Ectodermal cell (in vitro differentiated cells): ENCODE data around the gene ITFG2.

ENCODE experiments used
- H3K27ac ChIP-seq: 2 replicates; pipeline ENCODE4 v1.7.0; 2013; ENCODE audit warnings: mild to moderate bottlenecking, low read depth, low read length; ENCODE audit not compliant: insufficient read depth, poor library complexity, severe bottlenecking
- H3K27me3 ChIP-seq: 2 replicates; pipeline ENCODE4 v1.7.0; 2013; ENCODE audit warnings: mild to moderate bottlenecking, low read length; ENCODE audit not compliant: insufficient read depth, control insufficient read depth, poor library complexity, severe bottlenecking
- H3K36me3 ChIP-seq: one replicate; pipeline ENCODE4 v1.7.0; 2013; ENCODE audit warnings: low read length; ENCODE audit not compliant: control insufficient read depth, insufficient read depth
- H3K4me1 ChIP-seq: one replicate; pipeline ENCODE4 v1.7.0; 2013; ENCODE audit warnings: low read length; ENCODE audit not compliant: control insufficient read depth, insufficient read depth
- H3K4me3 ChIP-seq: 2 replicates; pipeline ENCODE4 v1.7.0; 2013; ENCODE audit warnings: low read depth, low read length, control low read depth; ENCODE audit not compliant: insufficient read depth
- H3K9me3 ChIP-seq: 2 replicates; pipeline ENCODE4 v1.7.0; 2013; ENCODE audit warnings: mild to moderate bottlenecking, low read length, moderate library complexity; ENCODE audit not compliant: control insufficient read depth
- WGBS, 2 experiments: methylation state at CpG; one replicate each; pipeline ENCODE4 v1.1.7; 2013; ENCODE audit warnings: missing lambda C conversion rate in 2 of 2; 5-methylcytosine and 5-hydroxymethylcytosine counted together

The ITFG2 gene

DNA sequence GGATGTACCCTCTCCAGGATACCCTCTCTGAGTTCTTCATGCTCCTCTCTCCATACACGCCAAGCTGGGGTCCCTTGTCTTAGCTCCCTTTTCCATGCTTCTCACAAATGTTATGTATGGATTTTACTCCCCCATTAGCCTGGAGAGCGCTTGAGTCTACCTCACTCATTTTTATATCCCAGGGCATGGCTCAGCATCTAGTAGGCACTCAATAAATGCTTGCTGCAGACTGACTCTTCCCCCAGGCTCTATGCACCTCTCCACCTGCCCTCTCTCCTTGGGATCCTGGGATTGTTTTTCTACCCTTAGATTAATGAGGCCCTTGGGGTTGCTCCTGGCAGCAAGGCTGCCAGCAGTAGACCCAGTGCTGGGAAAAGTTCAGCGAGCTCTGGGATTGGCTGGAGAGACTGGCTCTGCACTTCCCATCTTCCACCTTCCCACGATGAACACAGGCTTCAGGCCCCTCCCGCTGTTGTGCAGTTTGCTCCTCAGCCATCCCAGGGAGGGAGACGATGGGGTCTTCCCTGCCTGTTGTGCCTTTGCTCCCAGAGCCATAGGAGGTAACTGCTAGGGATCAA is 20.2 kb downstream of the ITFG2 start:
- Histone ChIP-seq H3K4me1 (peaks cover 22% of the 10 kb centered on the region), H3K4me3 (no peak overlapping the region), H3K27ac (no peak overlapping the region), H3K27me3 (no peaks in the 10 kb centered on the region), H3K36me3 (peaks cover 11% of the 10 kb centered on the region), H3K9me3 (no peaks in the 10 kb centered on the region)
- WGBS, 2 experiments: 85 to 91% methylated on average over 6 of the region's 6 CpGs

DNA sequence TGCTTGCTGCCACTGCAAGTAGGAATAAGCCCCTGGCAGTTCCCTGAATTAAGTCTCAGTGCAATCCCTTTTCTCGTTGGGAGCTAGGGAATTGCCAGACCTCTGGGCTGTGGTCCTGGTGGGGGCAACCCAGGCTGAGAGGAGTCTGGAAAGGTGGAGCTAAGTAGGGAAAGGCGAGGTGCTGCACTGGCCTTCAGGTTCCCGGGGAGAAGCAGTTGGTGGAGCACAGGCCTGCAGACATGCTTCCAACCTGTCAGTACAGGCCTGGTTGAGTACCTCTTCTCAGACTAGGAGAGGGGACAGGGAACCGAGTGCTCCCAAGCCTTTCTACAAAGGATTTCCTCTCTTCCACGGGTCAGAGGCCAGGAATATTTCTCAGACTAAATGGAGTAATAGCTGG is 20.9 kb downstream of the ITFG2 start:
- Histone ChIP-seq H3K27ac (no peak overlapping the region), H3K4me1 (peaks cover 22% of the 10 kb centered on the region)
- 74 to 82% methylated on average over 5 of the region's 5 CpGs for WGBS, 2 experiments

DNA sequence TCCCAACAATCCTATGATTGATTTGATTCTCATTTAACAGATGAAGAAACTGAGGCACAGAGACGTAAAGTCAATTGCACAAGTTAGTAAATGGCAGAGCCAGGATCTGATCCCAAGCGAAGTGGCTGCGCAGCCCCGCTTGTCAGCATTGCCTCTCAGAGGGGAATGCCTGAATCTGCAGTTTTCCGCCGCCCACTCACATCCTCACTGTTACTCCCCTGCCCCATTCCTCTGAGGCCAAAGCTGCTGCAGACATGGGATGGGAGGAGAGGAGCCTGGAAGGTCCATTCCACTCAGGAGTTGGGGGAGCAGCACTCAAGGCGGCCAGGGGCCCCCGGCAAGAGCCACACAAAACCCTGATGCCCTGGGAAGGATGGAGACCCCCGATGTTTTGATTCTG is 21.3 kb downstream of the ITFG2 start:
- Histone ChIP-seq H3K36me3 (peaks cover 6% of the 10 kb centered on the region), H3K9me3 (no peaks in the 10 kb centered on the region), H3K4me1 (peaks cover 22% of the 10 kb centered on the region), H3K27ac (no peak overlapping the region), H3K4me3 (no peak overlapping the region), H3K27me3 (no peaks in the 10 kb centered on the region)
- WGBS, 2 experiments: 87 to 90% methylated on average over 9 of the region's 9 CpGs

More for the DNA sequence above, 20.9 kb downstream of the ITFG2 start:
- H3K4me3 ChIP-seq: no peak overlapping the region
- no peaks in the 10 kb centered on the region for H3K9me3 ChIP-seq
- H3K27me3 ChIP-seq: no peaks in the 10 kb centered on the region
- H3K36me3 ChIP-seq: peaks cover 6% of the 10 kb centered on the region

DNA sequence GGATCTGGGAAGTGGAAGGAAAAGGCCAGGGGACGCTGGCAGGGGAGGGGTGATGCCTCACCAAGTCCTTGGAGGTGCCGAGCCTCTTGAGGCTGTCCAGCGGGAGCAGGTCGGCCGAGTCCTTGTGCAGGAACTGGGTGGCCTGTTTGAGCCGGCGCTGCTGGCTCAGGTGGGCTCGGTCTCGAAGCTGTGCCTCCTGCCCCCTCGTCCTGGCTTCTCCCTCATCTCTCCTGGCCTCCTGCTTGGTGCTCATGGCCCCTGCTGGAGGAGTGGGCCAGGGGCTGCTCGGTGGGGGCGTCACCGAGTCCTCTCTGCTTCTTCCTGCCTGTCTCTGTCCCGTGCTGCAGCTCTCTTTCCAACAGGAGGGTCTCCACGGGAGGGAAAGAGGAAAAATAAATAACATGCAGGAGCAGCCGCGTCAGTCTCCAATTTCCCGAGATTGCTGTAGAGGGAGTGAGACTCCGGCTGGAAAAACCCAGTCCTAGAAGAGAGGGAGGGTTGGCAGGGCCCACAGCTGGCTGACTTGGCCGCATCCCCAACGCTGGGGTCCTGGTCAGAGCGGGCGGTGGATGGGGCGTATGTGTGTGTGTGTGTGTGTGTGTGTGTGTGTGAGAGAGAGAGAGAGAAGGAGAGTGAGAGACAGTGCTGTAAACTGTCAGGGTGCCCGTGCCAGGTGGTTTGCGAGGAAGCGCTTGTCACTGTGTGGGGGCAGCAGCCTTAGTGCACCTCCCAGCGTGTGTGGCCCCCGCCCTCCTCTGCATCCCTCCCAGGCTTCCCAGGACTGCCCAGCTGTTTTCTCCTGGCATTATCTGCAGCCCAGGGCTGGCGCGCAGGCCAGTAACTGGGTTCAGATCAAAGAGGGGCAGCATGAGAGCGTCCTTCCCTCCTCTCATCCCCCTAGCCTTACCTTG is 22.4 kb downstream of the ITFG2 start, which contains the start of gene NRIP2:
Gene NRIP2, minus strand, starts transcription at position 455 of the 911 bp plus-strand sequence. Its CDS starts 52 bp downstream, at position 403.
- Histone ChIP-seq H3K27me3 (no peaks in the 10 kb centered on the region), H3K9me3 (no peaks in the 10 kb centered on the region), H3K4me1 (peaks cover 22% of the 10 kb centered on the region), H3K4me3 (no peak within 1 kb of the TSS), H3K36me3 (peaks cover 6% of the 10 kb centered on the region), H3K27ac (no peak within 1 kb of the TSS)
- 42% methylated on average over 32 of the region's 32 CpGs for WGBS, 2 experiments

DNA sequence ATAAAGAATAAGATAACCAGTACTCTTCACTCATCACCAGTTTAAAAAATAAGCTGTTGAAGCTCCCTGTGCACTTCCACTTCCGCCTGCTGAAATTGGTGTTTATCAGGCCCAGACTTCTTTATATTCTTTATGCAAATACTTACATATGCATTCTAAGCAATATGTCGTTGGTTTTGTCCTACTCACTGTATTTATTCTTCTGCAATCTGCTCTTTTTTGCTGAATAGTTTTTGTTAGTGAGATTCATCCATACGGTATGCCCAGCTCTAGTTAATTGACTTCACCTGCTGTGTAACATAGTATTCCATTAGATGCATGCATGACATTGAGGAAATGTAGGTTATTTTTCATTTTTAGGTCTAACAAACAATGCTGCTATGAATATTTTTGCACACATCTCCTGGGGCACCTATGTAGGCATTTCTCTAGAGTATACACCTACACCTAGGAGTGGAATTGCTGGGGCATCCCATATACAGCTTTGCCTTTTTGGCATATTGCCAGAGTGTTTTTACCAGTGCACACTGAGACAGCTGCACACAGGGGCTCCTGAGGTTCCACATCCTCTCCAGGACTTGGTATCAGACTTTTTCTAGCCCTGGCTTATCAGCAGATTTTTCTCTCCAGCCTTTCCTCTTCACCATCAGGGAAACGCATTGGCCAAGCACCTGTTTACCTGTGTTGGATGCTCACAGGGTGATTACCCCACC is 23.4 kb downstream of the ITFG2 start:
- Histone ChIP-seq H3K4me3 (no peak overlapping the region), H3K4me1 (peaks cover 22% of the 10 kb centered on the region), H3K27me3 (no peaks in the 10 kb centered on the region), H3K9me3 (no peaks in the 10 kb centered on the region), H3K36me3 (peaks cover 6% of the 10 kb centered on the region), H3K27ac (no peak overlapping the region)
- 86 to 89% methylated on average over 4 of the region's 4 CpGs for WGBS, 2 experiments

DNA sequence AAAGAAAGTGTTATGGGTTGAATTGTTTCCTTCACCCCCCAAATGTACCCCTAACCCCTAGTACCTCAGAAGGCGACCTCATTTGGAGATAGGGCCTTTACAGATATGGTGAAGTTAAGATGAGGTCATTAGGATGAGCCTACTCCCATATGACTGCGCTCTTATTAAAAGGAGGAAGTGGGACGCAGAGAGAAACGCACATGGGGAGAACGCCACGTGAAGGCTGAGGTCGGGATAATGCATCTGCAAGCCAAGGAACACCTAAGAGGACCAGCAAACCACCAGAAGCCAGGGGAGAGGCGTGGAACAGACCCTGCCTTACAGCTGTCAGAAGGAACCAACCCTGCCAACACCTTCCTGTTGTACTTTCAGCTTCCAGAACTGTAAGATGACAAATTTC is 24.1 kb downstream of the ITFG2 start:
- peaks cover 22% of the 10 kb centered on the region for H3K4me1 ChIP-seq
- no peak overlapping the region for H3K4me3 ChIP-seq
- 85% methylated on average over 8 of the region's 8 CpGs for WGBS, 2 experiments
- peaks cover under 1% of the 10 kb centered on the region for H3K36me3 ChIP-seq
- no peak overlapping the region for H3K27ac ChIP-seq
- no peaks in the 10 kb centered on the region for H3K27me3 ChIP-seq
- H3K9me3 ChIP-seq: no peaks in the 10 kb centered on the region

DNA sequence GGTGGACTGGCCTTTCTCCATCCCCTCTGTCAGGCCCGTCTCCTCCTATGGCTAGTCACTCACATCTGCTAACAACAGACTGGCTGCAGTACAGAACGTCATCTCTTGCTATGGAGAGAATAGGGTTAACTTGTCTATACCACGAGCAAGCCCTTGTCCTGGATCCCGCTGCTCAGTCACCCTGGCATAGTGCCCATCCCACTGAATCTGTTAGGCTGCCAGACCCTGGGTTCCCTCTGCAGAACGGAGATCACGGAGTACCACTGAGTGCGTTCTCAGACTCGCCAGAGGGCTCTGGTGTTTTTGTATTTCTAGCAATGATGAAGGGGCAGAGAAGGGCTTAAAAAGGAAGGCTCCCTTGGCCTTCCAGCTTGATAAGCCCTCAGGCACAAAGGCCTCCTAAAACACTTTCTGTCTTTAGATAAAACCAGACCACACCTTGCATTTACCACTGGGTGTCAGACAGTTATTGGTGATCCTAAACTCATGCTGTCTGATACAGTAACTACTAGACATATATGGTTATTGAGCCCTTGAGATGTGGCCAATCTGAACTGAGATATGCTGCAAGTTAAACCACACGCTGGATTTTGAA is 28.7 kb downstream of the ITFG2 start:
- Histone ChIP-seq H3K4me1 (peaks cover 13% of the 10 kb centered on the region), H3K27ac (no peak overlapping the region), H3K36me3 (no peaks in the 10 kb centered on the region), H3K9me3 (no peaks in the 10 kb centered on the region), H3K4me3 (no peak overlapping the region), H3K27me3 (no peaks in the 10 kb centered on the region)
- WGBS, 2 experiments: 80 to 87% methylated on average over 9 of the region's 9 CpGs

DNA sequence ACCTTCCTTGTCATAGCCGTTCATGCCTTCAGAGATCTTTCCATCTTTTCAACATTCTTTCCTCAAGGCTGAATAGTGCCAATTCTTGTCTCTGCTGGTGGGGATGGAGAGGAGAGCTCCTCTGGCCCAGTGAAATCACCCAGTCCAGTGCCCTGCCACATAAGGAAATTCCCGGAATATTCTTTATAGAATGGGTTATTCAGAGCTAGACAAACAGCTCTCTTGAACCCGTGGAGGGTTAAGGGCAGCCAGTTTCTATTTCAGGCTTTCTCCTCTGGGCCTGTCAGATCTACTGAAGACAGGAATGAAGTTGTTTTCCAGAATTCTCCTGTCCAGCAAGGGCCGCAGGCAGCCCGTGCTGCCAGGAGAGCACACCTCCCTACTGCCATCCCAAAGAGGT is 30.5 kb downstream of the ITFG2 start:
- no peak overlapping the region for H3K4me3 ChIP-seq
- H3K27ac ChIP-seq: no peak overlapping the region
- H3K27me3 ChIP-seq: no peaks in the 10 kb centered on the region
- peaks cover 18% of the 10 kb centered on the region for H3K4me1 ChIP-seq
- H3K36me3 ChIP-seq: no peaks in the 10 kb centered on the region
- WGBS, 2 experiments: 91 to 94% methylated on average over 5 of the region's 5 CpGs
- H3K9me3 ChIP-seq: no peaks in the 10 kb centered on the region

DNA sequence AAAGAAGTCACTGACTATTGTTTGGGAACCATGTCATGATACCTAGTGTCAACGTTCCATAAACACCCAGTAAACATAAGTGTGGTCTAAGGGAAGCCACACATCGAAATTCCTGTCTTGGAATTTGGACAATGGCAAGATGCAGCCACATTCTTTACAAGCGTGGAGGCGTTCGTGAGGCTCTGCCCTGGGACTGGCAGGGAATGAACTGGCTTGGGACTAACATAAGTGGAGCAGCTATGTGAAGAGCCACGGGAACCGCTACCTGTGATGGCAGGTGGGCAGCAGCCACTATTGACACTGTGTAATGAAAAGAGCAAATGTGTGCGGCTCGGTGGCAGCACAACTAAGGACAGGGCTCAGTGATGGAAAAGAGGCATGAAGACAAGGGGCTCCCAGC is 32.3 kb downstream of the ITFG2 start:
- H3K4me3 ChIP-seq: no peak overlapping the region
- peaks cover 30% of the 10 kb centered on the region for H3K4me1 ChIP-seq
- no peaks in the 10 kb centered on the region for H3K9me3 ChIP-seq
- H3K27ac ChIP-seq: no peak overlapping the region
- 92% methylated on average over 9 of the region's 9 CpGs for WGBS, 2 experiments
- no peaks in the 10 kb centered on the region for H3K27me3 ChIP-seq
- no peaks in the 10 kb centered on the region for H3K36me3 ChIP-seq

DNA sequence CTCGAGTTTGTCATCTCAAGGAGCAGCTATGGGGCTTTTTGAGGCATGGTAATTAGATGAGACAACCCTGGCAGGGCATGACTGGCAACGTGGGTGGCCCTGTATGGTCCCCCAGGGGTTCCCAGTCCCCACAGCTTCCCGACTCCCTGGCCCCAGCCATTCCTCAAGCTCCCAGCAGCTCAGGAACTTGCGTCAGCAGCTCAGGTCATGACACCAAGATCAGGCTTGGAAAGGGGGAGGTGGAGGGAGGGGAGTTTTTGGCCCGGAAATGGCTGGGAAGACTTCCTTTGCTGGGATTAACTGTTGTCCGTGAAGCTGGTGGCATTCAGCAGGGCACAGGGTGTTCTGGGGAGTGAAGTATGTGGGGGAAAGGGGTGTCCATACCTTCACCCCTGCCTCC is 32.8 kb downstream of the ITFG2 start:
- Histone ChIP-seq H3K27ac (no peak overlapping the region), H3K9me3 (no peaks in the 10 kb centered on the region), H3K4me1 (peaks cover 30% of the 10 kb centered on the region), H3K27me3 (no peaks in the 10 kb centered on the region), H3K36me3 (no peaks in the 10 kb centered on the region), H3K4me3 (no peak overlapping the region)
- 44 to 48% methylated on average over 6 of the region's 6 CpGs for WGBS, 2 experiments
